Thoracic aorta (tissue), 2 donors: ENCODE measurements around the gene FAM131B. TPM values are rescaled to one million over a fixed set of nuclear protein-coding genes. Genes with fewer than 3 reads are reported as not detected.

Source experiments
- ATAC-seq: fragments of 150-250 bp; one replicate; pipeline ENCODE4 v1.8.0; 2017; ENCODE audit warnings: low read depth; ENCODE audit not compliant: insufficient number of reproducible peaks, low FRiP score
- DNase-seq: peaks from one replicate; pipeline ENCODE4 v3.0.0-alpha.2; 2020; ENCODE audit warnings: low spot score
- H3K27ac ChIP-seq, 2 donors: fragments of 200-600 bp; sonication (generic); 1 replicate in 1 of 2; 2 replicates in 1 of 2; pipeline ENCODE4 v1.5.1; 2016; ENCODE audit warnings: mild to moderate bottlenecking in 2 of 2, moderate library complexity in 2 of 2
- H3K27me3 ChIP-seq: fragments of 200-600 bp; sonication (generic); replicated peaks from 2 replicates; pipeline ENCODE4 v1.6.0; 2016; ENCODE audit warnings: mild to moderate bottlenecking; ENCODE audit not compliant: insufficient read depth
- H3K36me3 ChIP-seq: fragments of 200-600 bp; sonication (generic); one replicate; pipeline ENCODE4 v1.5.1; 2016
- H3K4me1 ChIP-seq, 2 donors: fragments of 200-600 bp; sonication (generic); 1 replicate in 1 of 2; 2 replicates in 1 of 2; pipeline versions ENCODE4 v1.5.1 to v1.6.0; 2016; ENCODE audit warnings: low read depth in 2 of 2, mild to moderate bottlenecking in 1 of 2; ENCODE audit not compliant: control insufficient read depth in 1 of 2
- H3K4me3 ChIP-seq: fragments of 200-600 bp; sonication (generic); 2 replicates; pipeline ENCODE4 v1.5.1; 2016; ENCODE audit warnings: mild to moderate bottlenecking
- H3K9me3 ChIP-seq: fragments of 200-600 bp; sonication (generic); 2 replicates; pipeline ENCODE4 v1.5.1; 2016
- CTCF ChIP-seq: fragments of 200-600 bp; sonication (generic); IDR thresholded peaks from one replicate; pipeline ENCODE4 v1.5.1; 2019; ENCODE audit warnings: antibody characterized with exemption
- total RNA-seq, 2 donors: library from RNA; depleted of rRNA; stranded (reverse); fragments of >200 nt; gene quantifications; one replicate each; pipeline versions ENCODE4 v1.1.0 to v1.2.3, GENCODE V29; 2016

The FAM131B gene
- total RNA-seq, 2 donors from 2014 or later, result 2.3 to 3.3 TPM

GRCh38 chr7:143396625-143397556 lies 34.4 kb upstream of the FAM131B start:
- ATAC-seq (no peak), DNase-seq (no peak)
- no peak for TF ChIP-seq CTCF
- no peaks in the 10 kb centered on the region for H3K36me3 ChIP-seq
- no peak overlapping the region for H3K4me3 ChIP-seq
- H3K4me1 ChIP-seq, result peaks cover 27 to 42% of the 10 kb centered on the region in 2 donors
- no peak overlapping the region for H3K27ac ChIP-seq
- H3K27me3 ChIP-seq, result no peaks in the 10 kb centered on the region
- H3K9me3 ChIP-seq, result no peaks in the 10 kb centered on the region

GRCh38 chr7:143396182-143396581 lies 33.7 kb upstream of the FAM131B start:
- Histone ChIP-seq H3K36me3 (no peaks in the 10 kb centered on the region), H3K9me3 (no peaks in the 10 kb centered on the region), H3K27me3 (no peaks in the 10 kb centered on the region), H3K4me1 (peaks cover 30 to 48% of the 10 kb centered on the region in 2 donors), H3K27ac (peak overlapping the region; percentile 28 to 31), H3K4me3 (no peak overlapping the region)
- ATAC-seq, result no peak
- no peak for TF ChIP-seq CTCF
- DNase-seq, result no peak

GRCh38 chr7:143395187-143396149 lies 33.0 kb upstream of the FAM131B start:
- TF ChIP-seq CTCF, result no peak
- no peak overlapping the region for H3K4me3 ChIP-seq
- H3K27me3 ChIP-seq, result no peaks in the 10 kb centered on the region
- peaks cover 37 to 55% of the 10 kb centered on the region in 2 donors for H3K4me1 ChIP-seq
- DNase-seq, result no peak
- no peaks in the 10 kb centered on the region for H3K9me3 ChIP-seq
- H3K27ac ChIP-seq, result peak overlapping the region; percentile 28 to 31
- ATAC-seq, result no peak
- peaks cover 4% of the 10 kb centered on the region for H3K36me3 ChIP-seq

- ATAC-seq (no peak), DNase-seq (no peak)
- Histone ChIP-seq H3K4me1 (peaks cover 38 to 62% of the 10 kb centered on the region in 2 donors), H3K9me3 (no peaks in the 10 kb centered on the region), H3K27me3 (no peaks in the 10 kb centered on the region), H3K4me3 (no peak overlapping the region), H3K27ac (no peak overlapping the region), H3K36me3 (peaks cover 10% of the 10 kb centered on the region)
- no peak for TF ChIP-seq CTCF
Measured at GRCh38 chr7:143394777-143395176, 32.3 kb upstream of the FAM131B start.

GRCh38 chr7:143394068-143394467 lies 31.6 kb upstream of the FAM131B start:
- H3K27ac ChIP-seq, result peak overlapping the region; percentile 98 to 100
- H3K4me1 ChIP-seq, result peaks cover 38 to 69% of the 10 kb centered on the region in 2 donors
- ATAC-seq, result no peak

More at GRCh38 chr7:143394068-143394467, 31.6 kb upstream of the FAM131B start:
- no peak for TF ChIP-seq CTCF
- no peak overlapping the region for H3K4me3 ChIP-seq
- H3K27me3 ChIP-seq, result no peaks in the 10 kb centered on the region
- H3K9me3 ChIP-seq, result no peaks in the 10 kb centered on the region
- DNase-seq, result no peak
- peaks cover 17% of the 10 kb centered on the region for H3K36me3 ChIP-seq
